ENCODE data around the gene ATP9B.
"Not testable (repeated sequence)": the region's sequence is repeated elsewhere in the genome, so short reads cannot be mapped to it uniquely, and the experiment has no call there.

ATP9B gene

DNA sequence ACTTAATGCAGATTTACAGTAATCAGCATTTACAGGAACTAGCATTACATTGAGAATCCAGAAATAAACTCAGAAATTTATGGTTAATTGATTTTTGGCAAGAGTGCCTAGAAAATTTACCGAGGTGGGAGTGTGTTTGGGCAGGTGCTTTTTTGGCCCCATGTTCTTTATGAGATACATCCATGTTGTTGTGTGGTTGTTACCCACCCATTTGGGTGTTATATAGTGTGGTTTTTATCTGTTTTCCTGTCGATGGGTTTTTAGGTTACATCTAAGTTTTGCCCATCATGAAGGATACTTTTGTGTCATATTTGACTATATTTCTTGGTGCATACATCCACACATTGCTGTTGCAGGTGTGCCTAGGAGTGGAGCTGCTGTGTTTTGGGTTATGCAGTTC lies 82.0 kb downstream of the ATP9B start:
- DNase-seq = no peak

- no peak for DNase-seq
These were observed 87.1 kb downstream of the ATP9B start for GRCh38 chr18:79156327-79156726.

DNA sequence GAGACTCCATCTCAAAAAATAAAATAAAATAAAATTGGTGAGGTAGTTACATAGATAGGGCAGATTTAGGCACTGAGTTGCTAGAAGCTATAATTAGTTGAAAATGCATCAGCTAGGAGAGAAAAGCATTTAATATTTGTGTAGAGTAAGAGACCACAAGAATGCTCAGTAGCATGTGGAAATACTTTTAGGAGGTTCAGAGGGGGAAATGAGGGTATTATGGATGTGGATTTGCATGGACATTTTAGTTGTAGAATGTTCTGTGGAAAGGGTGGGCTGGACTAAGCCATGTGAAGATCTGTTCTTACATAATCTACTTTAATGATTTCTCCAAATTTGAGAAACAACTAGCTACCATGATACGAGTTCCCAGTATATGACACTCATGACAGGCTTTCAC lies 95.5 kb downstream of the ATP9B start:
- DNase-seq = no peak

GRCh38 chr18:79166702-79167101 lies 97.5 kb downstream of the ATP9B start:
- no peak for DNase-seq

DNA sequence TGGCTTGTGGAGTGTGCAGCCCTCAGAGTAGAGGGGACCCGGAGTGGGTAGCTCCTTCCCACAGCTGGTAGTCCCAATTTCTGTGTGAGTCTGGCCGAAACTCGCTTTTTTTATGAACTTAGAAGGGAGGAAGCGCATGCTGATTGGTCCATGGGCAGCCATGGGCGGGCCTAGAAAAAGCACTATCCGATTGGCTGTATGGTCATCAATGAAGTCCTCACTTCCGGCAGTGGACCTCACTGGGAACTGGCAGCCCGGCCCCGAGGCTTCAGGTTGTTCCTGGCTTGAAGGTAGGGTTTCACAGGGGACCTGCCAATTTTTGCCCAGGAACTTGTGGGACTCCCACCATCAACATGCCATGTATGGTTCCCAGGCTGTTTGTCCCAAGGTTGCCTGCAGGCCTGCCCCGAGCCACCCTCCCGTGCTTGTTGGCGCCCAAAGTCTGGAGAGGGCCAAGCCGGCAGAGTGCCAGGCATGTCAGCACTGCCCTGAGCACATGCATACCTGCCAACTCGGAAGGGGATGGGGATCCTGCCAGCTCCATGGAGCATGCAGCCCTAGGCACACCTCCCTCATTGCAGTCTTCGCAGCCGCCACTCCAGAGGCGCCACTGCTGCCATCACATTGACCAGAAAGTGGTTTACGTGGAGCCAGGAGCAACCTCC lies 98.5 kb downstream of the ATP9B start:
- DNase-seq = no peak

- DNase-seq = no peak
These were observed 100.9 kb downstream of the ATP9B start for GRCh38 chr18:79169958-79170555.

DNA sequence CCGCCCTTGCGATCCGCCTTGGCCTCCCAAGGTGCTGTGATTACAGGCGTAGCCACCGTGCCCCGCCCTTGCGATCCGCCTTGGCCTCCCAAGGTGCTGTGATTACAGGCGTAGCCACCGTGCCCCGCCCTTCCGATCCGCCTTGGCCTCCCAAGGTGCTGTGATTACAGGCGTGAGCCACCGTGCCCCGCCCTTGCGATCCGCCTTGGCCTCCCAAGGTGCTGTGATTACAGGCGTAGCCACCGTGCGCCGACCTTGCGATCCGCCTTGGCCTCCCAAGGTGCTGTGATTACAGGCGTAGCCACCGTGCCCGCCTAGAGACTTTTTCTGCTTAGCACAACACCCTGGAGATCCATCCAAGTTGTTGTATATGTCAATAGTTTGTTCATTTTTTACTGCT lies 103.1 kb downstream of the ATP9B start:
- DNase-seq = not testable (repeated sequence)

DNA sequence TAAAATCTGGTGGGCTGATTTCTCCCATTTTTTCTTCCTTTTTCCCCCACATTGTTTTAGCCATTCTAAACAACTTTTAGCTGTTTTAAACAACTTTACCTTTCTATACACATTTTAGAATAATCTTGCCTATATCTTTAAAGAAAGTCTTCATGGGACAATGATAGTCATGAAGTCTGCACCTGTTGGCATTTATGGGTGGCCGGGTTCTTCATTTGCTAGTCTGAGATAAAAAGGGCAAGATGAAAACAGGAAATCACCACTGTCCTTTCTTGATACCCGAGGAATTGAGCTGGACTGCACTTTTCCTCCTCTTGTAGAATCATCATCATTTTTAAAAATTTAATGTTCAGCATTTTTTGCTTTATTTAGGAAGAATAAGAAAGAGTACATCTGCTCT lies 104.5 kb downstream of the ATP9B start:
- DNase-seq = no peak

DNA sequence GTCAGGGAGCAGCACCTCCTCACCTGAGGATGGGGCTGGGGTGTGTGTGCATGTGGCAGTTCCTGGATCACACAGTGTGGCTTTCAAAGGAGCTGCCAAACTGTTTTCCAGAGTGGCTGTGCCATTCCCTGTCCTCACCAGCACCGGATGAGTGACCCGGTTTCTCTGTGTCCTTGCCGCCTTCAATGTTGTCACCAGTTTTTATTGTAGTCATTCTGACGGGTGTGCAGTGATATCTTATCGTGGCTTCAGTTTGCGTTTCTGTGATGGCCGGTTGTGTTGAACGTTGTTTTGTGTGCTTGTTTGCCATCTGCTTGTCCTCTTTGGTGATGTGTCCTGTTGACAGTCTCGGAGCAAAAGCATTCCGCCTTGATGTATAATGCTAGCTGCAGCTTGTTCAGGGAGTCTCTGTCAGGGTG lies 108.9 kb downstream of the ATP9B start:
- DNase-seq = no peak

GRCh38 chr18:79182047-79182713 lies 113.0 kb downstream of the ATP9B start:
- no peak for DNase-seq

GRCh38 chr18:79185648-79186047 lies 116.5 kb downstream of the ATP9B start:
- no peak for DNase-seq

DNA sequence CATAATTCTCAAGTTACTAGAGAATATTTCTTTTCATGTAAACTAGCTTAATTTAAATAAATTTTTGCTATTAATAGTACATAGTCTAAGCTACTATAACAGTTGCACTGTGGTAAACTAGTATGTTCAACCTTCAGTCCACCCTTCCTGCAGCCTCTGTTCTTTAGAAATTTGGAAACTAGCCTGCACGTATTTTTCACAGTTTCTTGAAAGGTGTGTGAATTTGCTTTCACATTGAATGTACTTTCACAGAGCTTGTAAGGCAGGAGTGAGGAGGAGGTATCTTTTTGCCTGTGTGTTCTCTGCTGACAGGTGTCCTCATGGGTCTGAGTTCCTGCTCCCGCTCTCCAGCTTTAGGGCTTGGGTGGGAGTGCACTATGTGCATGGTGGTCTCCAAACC lies 117.5 kb downstream of the ATP9B start:
- DNase-seq = no peak

- DNase-seq = no peak
These were observed 118.5 kb downstream of the ATP9B start for GRCh38 chr18:79187532-79188277.

GRCh38 chr18:79191418-79191817 lies 122.2 kb downstream of the ATP9B start:
- no peak for DNase-seq

GRCh38 chr18:79191956-79192355 lies 122.8 kb downstream of the ATP9B start:
- DNase-seq = no peak

DNA sequence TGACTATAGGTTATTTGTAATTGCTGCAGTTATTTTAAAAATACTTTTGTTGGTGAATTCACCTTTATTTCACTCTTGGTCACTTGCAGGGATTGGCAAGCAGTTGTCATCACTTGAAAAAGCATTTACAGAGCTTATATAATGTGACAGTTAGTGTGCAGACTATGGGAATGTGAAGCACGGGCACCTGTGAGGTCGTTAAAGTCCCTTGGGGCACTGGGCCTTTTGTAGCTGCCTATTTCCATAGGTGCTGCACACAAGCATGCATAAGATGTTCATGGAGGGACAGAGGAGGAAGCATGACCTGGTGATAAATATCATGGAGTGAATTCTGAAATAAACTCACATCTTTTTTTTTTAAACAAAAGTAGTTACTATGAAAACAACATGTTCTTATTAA lies 124.6 kb downstream of the ATP9B start:
- no peak for DNase-seq

GRCh38 chr18:79195716-79196683 lies 126.8 kb downstream of the ATP9B start:
- DNase-seq = no peak

GRCh38 chr18:79197531-79197930 lies 128.3 kb downstream of the ATP9B start:
- peak; percentile 64 for DNase-seq

DNA sequence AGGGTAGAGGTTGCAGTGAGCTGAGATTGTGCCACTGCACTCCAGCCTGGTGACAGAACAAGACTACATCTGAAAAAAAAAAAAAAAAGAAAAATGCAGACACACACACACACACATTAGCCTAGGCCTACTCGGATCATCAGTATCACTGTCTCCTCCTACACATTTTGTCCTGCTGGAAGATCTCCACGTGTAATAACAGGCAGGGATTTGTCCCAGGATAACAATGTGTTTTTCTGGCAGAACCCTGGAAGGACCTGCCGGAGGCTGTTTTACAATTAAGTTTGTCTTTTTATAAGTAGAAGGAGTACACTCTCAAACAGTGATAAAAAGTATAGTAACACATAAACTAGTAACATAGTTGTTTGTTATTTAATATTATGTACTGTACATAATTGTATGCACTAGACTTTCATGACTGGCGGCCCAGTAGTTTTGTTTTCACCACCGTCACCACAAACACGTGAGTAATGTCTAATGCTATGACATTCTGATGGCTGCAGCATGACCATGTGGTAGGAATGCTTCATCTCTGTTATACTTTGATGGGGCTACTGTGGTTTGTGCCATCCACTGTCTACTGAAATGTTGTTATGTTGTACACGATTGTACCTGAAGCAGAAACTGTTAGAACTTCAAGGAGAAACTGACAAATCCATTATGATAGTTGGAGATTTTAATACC lies 130.6 kb downstream of the ATP9B start:
- DNase-seq = no peak

- no peak for DNase-seq
These were observed 131.5 kb downstream of the ATP9B start for GRCh38 chr18:79200546-79201268.

GRCh38 chr18:79203017-79203605 lies 133.9 kb downstream of the ATP9B start:
- no peak for DNase-seq
